Right atrium auricular region (tissue), 2 donors: ENCODE results near the gene GDPD4. TPM values are rescaled to one million over a fixed set of nuclear protein-coding genes. Genes with fewer than 3 reads are reported as not detected.

Experiments used
- DNase-seq: peaks from one replicate; pipeline ENCODE4 v3.0.0-alpha.2; 2019; ENCODE audit warnings: low spot score
- H3K27ac ChIP-seq, 2 donors: fragments of 200-600 bp; sonication (generic); 1 replicate in 1 of 2; 2 replicates in 1 of 2; pipeline ENCODE4 v1.5.1; 2016 to 2019
- H3K27me3 ChIP-seq, 2 donors: fragments of 200-600 bp; sonication (generic); one replicate each; pipeline versions ENCODE4 v1.5.1 to v1.6.0; 2017 to 2019
- H3K36me3 ChIP-seq: fragments of 200-600 bp; sonication (generic); one replicate; pipeline ENCODE4 v1.5.1; 2016
- H3K4me1 ChIP-seq, 2 donors: fragments of 200-600 bp; sonication (generic); one replicate each; pipeline versions ENCODE4 v1.5.1 to v1.6.0; 2017 to 2019
- H3K4me3 ChIP-seq, 2 donors: fragments of 200-600 bp; sonication (generic); 1 replicate in 1 of 2; 2 replicates in 1 of 2; pipeline ENCODE4 v1.5.1; 2017 to 2019; ENCODE audit warnings: mild to moderate bottlenecking in 1 of 2, moderate library complexity in 1 of 2
- H3K9me3 ChIP-seq, 2 donors: fragments of 200-600 bp; sonication (generic); one replicate each; pipeline ENCODE4 v1.5.1; 2019
- total RNA-seq, 2 donors: library from RNA; depleted of rRNA; stranded (reverse); fragments of >200 nt; gene quantifications; one replicate each; pipeline ENCODE4 v1.1.0, GENCODE V29; 2016
- TF ChIP-seq, protein P1 (sequence below), 2 donors: fragments of 200-600 bp; sonication (generic); IDR thresholded peaks; one replicate each; pipeline ENCODE4 v1.5.1; 2019; ENCODE audit warnings: antibody characterized with exemption in 2 of 2

Gene GDPD4
- total RNA-seq, 2 donors from 2014 or later = not detected

- Histone ChIP-seq H3K27me3 (no peaks in the 10 kb centered on the region), H3K27ac (no peak overlapping the region), H3K36me3 (no peaks in the 10 kb centered on the region), H3K9me3 (no peaks in the 10 kb centered on the region), H3K4me3 (no peak overlapping the region), H3K4me1 (no peaks in the 10 kb centered on the region)
- DNase-seq = no peak
- TF ChIP-seq, protein P1, sequence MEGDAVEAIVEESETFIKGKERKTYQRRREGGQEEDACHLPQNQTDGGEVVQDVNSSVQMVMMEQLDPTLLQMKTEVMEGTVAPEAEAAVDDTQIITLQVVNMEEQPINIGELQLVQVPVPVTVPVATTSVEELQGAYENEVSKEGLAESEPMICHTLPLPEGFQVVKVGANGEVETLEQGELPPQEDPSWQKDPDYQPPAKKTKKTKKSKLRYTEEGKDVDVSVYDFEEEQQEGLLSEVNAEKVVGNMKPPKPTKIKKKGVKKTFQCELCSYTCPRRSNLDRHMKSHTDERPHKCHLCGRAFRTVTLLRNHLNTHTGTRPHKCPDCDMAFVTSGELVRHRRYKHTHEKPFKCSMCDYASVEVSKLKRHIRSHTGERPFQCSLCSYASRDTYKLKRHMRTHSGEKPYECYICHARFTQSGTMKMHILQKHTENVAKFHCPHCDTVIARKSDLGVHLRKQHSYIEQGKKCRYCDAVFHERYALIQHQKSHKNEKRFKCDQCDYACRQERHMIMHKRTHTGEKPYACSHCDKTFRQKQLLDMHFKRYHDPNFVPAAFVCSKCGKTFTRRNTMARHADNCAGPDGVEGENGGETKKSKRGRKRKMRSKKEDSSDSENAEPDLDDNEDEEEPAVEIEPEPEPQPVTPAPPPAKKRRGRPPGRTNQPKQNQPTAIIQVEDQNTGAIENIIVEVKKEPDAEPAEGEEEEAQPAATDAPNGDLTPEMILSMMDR (IDR thresholded peaks at IDR 0.05) = no peak
Observed at GRCh38 chr11:77186302-77186701, 115.2 kb downstream of the GDPD4 start.

DNA sequence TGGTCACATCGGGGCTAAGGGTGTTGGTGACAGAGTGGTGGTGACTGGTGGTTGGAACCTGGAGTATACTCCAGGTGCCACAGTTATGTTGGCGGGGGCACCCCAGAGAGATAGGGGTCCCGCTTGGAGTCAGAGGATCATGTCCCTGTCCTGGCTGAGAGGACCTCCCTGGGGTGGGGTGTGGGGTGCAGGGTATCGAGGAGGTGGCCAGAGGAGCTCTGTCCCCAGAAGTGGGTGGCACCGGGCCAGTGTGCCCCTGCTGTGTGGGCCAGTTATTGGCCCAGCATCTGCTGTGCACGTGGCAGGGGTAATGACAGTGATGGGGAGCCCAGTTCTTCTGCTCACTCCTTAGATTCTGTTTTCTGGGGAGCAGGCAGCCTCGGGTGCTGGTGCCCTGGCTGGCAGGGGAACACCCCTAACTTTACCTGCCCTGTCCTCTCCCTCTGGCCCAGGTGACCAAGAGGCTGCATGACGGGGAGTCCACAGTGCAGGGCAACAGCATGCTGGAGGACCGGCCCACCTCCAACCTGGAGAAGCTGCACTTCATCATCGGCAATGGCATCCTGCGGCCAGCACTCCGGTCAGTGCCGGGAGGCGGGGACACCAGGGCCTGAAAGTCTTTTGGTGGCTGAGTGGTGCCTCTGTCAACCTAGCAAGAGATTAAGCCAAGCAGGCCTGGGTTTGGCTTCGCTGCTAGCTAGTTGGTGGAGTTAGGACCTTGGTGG is 117.2 kb downstream of the GDPD4 start:
- no peak for DNase-seq
- Histone ChIP-seq H3K4me1 (no peaks in the 10 kb centered on the region), H3K4me3 (no peak overlapping the region), H3K27ac (no peak overlapping the region), H3K36me3 (no peaks in the 10 kb centered on the region), H3K9me3 (no peaks in the 10 kb centered on the region), H3K27me3 (no peaks in the 10 kb centered on the region)
- TF ChIP-seq, protein P1 (IDR thresholded peaks at IDR 0.05) = no peak

- Histone ChIP-seq H3K9me3 (no peaks in the 10 kb centered on the region), H3K4me1 (no peaks in the 10 kb centered on the region), H3K27ac (no peak overlapping the region), H3K27me3 (no peaks in the 10 kb centered on the region), H3K4me3 (no peak overlapping the region), H3K36me3 (no peaks in the 10 kb centered on the region)
- DNase-seq = no peak
- TF ChIP-seq, protein P1 (IDR thresholded peaks at IDR 0.05) = no peak
Observed at GRCh38 chr11:77183431-77183984, 118.0 kb downstream of the GDPD4 start.

DNA sequence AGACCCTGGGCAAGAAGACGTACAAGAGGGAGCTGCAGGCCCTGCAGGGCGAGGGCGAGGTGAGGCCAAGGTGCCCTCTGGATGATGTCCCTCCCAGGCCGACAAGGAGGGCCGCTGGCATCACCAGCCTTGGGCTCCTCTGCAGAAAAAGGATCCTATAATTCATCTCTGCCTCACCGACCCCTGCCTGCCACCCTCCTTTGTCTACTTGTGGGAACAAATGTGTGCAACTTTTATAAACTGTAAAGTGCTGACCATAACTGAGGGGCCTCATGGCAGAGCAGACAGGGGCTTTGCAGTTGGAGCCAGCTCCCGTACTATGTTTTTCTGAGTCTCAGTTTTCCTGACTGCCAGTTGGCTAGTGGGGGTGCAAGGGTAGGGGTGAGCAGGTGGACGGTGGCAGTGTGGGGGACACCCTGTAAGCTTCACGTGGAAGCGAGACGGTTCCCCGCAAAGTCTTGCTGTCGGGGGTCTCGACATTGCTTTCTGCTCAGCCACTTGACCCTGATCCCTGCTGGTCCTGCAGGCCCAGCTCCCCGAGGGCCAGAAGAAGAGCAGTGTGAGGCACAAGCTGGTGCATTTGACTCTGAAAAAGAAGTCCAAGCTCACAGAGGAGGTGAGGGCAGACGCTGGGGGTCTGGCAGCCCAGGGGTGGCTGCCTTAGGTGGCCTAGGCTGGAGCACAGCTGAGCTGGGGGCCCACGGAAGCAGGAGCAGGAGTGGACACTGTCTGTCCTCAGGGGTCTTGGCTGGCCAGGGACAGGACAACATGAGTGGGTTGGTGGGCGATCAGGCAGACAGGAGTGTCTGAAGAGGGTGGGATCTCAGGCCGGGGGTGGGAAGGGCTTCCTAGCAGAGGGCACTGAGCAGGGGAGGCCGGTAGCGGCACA is 118.7 kb downstream of the GDPD4 start:
- no peaks in the 10 kb centered on the region for H3K9me3 ChIP-seq
- H3K4me1 ChIP-seq = no peaks in the 10 kb centered on the region
- H3K27me3 ChIP-seq = no peaks in the 10 kb centered on the region
- DNase-seq = no peak
- H3K36me3 ChIP-seq = no peaks in the 10 kb centered on the region
- H3K27ac ChIP-seq = no peak overlapping the region
- H3K4me3 ChIP-seq = no peak overlapping the region
- TF ChIP-seq, protein P1 (IDR thresholded peaks at IDR 0.05) = no peak

DNA sequence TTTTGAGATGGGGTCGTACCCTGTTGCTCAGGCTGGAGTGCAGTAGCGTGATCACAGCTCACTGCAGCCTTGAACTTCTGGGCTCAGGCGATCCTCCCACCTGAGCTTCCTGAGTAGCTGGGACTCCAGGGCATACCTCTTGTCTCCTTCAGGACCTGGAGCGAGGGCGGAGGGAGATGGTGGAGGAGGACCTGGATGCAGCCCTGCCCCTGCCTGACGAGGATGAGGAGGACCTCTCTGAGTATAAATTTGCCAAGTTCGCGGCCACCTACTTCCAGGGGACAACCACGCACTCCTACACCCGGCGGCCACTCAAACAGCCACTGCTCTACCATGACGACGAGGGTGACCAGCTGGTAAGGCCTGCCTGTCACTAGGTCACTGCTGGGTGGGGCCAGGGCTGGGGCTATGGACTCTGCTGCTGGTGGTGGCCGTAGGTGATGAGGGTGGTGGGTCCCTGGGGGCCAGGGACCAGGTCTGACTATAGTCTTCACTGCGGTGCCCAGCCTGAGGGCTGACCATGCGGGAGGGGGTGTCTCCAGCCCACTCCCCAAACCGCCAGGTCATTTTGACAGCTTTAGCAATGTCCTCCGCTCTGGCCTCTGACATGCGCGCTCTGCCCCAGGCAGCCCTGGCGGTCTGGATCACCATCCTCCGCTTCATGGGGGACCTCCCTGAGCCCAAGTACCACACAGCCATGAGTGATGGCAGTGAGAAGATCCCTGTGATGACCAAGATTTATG is 119.5 kb downstream of the GDPD4 start:
- TF ChIP-seq, protein P1 (IDR thresholded peaks at IDR 0.05) = no peak
- H3K4me3 ChIP-seq = no peak overlapping the region
- no peak for DNase-seq
- H3K27me3 ChIP-seq = no peaks in the 10 kb centered on the region
- H3K9me3 ChIP-seq = no peaks in the 10 kb centered on the region
- H3K4me1 ChIP-seq = no peaks in the 10 kb centered on the region
- H3K36me3 ChIP-seq = no peaks in the 10 kb centered on the region
- H3K27ac ChIP-seq = no peak overlapping the region
